CD14-positive monocyte (primary cell): ENCODE data around the gene B4GALT1. TPM values are rescaled to one million over a fixed set of nuclear protein-coding genes. Genes with fewer than 3 reads are reported as not detected.

ENCODE experiments used
- DNase-seq, 3 donors: peaks; one replicate each; pipeline ENCODE4 v3.0.0-alpha.2; 2011 to 2022
- H2AFZ ChIP-seq: 2 replicates; pipeline ENCODE4 v1.6.0; 2012; ENCODE audit warnings: mild to moderate bottlenecking, low read depth, low read length, inconsistent platforms; ENCODE audit not compliant: insufficient read depth, poor library complexity, severe bottlenecking
- H3K27ac ChIP-seq, 2 donors: 1 replicate in 1 of 2; 2 replicates in 1 of 2; pipeline ENCODE4 v1.5.1; 2012 to 2013; ENCODE audit warnings: low read length in 2 of 2, control low read depth in 1 of 2, inconsistent platforms in 1 of 2, low read depth in 1 of 2, mild to moderate bottlenecking in 1 of 2
- H3K27me3 ChIP-seq, 2 donors: one replicate each; pipeline versions ENCODE4 v1.6.0 to v1.6.1; 2011 to 2013; ENCODE audit warnings: low read length in 2 of 2; ENCODE audit not compliant: control insufficient read depth in 2 of 2, insufficient read depth in 2 of 2
- H3K36me3 ChIP-seq, 2 donors: replicated peaks in 1 of 2; 1 replicate in 1 of 2; 2 replicates in 1 of 2; pipeline versions ENCODE4 v1.5.1 to v1.6.1; 2012 to 2013; ENCODE audit warnings: low read length in 2 of 2, control low read depth in 1 of 2, inconsistent platforms in 1 of 2, mild to moderate bottlenecking in 1 of 2; ENCODE audit not compliant: insufficient read depth in 2 of 2, control insufficient read depth in 1 of 2
- H3K4me1 ChIP-seq, 2 donors: 1 replicate in 1 of 2; 2 replicates in 1 of 2; pipeline versions ENCODE4 v1.5.1 to v1.6.1; 2012 to 2013; ENCODE audit warnings: low read length in 2 of 2, control low read depth in 1 of 2, inconsistent platforms in 1 of 2, mild to moderate bottlenecking in 1 of 2, moderate library complexity in 1 of 2; ENCODE audit not compliant: insufficient read depth in 2 of 2, control insufficient read depth in 1 of 2
- H3K4me2 ChIP-seq: replicated peaks from 2 replicates; pipeline ENCODE3; 2012; ENCODE audit warnings: low read length, moderate library complexity, mild to moderate bottlenecking; ENCODE audit not compliant: poor library complexity, severe bottlenecking; ENCODE audit errors: extremely low read depth
- H3K4me3 ChIP-seq, 3 experiments: fragments of 200-600 bp in 1 of 3; sonication (generic) in 1 of 3; replicated peaks in 1 of 3; 1 replicate in 2 of 3; 2 replicates in 1 of 3; pipeline ENCODE4 v1.5.1; 2011 to 2013; ENCODE audit warnings: low read length in 3 of 3, mild to moderate bottlenecking in 3 of 3, control low read depth in 2 of 3, low read depth in 2 of 3, inconsistent platforms in 1 of 3, moderate library complexity in 1 of 3
- H3K79me2 ChIP-seq: 2 replicates; pipeline ENCODE4 v1.6.0; 2012; ENCODE audit warnings: mild to moderate bottlenecking, control low read depth, inconsistent platforms, low read length, moderate library complexity; ENCODE audit not compliant: insufficient read depth
- H3K9ac ChIP-seq: 2 replicates; pipeline ENCODE4 v1.6.0; 2017; ENCODE audit warnings: low read length, mild to moderate bottlenecking; ENCODE audit not compliant: insufficient read depth, poor library complexity, severe bottlenecking
- H3K9me3 ChIP-seq, 2 donors: replicated peaks in 1 of 2; 1 replicate in 1 of 2; 2 replicates in 1 of 2; pipeline versions ENCODE4 v1.5.1 to v1.6.1; 2012 to 2013; ENCODE audit warnings: low read length in 2 of 2, control low read depth in 1 of 2; ENCODE audit not compliant: control insufficient read depth in 1 of 2, insufficient read depth in 1 of 2
- H4K20me1 ChIP-seq: 2 replicates; pipeline ENCODE4 v1.6.0; 2012; ENCODE audit warnings: mild to moderate bottlenecking, low read length, control low read depth, moderate library complexity; ENCODE audit not compliant: insufficient read depth
- H3K27ac Mint-ChIP-seq, 7 donors: one replicate each; pipeline ENCODE4 v1.8.0; 2020; ENCODE audit warnings: mild to moderate bottlenecking in 7 of 7, mixed read lengths in 7 of 7, moderate library complexity in 6 of 7, inconsistent platforms in 2 of 7
- H3K27me3 Mint-ChIP-seq, 3 donors: one replicate each; pipeline ENCODE4 v1.8.0; 2021 to 2022; ENCODE audit warnings: low read depth in 3 of 3, mild to moderate bottlenecking in 3 of 3, mixed read lengths in 3 of 3, moderate library complexity in 3 of 3, inconsistent platforms in 1 of 3
- H3K36me3 Mint-ChIP-seq, 2 donors: one replicate each; pipeline ENCODE4 v1.8.0; 2020; ENCODE audit warnings: mixed read lengths in 2 of 2, inconsistent platforms in 1 of 2, mild to moderate bottlenecking in 1 of 2
- H3K4me1 Mint-ChIP-seq: one replicate; pipeline ENCODE4 v1.8.0; 2020; ENCODE audit warnings: mild to moderate bottlenecking, mixed read lengths
- H3K4me3 Mint-ChIP-seq, 2 donors: one replicate each; pipeline ENCODE4 v1.8.0; 2020; ENCODE audit warnings: mild to moderate bottlenecking in 2 of 2, mixed read lengths in 2 of 2, moderate library complexity in 1 of 2
- H3K9me3 Mint-ChIP-seq, 7 donors: one replicate each; pipeline ENCODE4 v1.8.0; 2020 to 2022; ENCODE audit warnings: mixed read lengths in 7 of 7, mild to moderate bottlenecking in 6 of 7, moderate library complexity in 6 of 7, inconsistent platforms in 2 of 7
- CTCF ChIP-seq: fragments of 200-600 bp; IDR thresholded peaks from one replicate; pipeline ENCODE4 v1.8.0; 2022; ENCODE audit warnings: antibody characterized with exemption, mild to moderate bottlenecking
- WGBS: methylation state at CpG from one replicate; pipeline ENCODE4 v1.1.5; 2013; ENCODE audit warnings: missing lambda C conversion rate; ENCODE audit not compliant: insufficient coverage; 5-methylcytosine and 5-hydroxymethylcytosine counted together
- intact Hi-C, 2 donors: fragments of 100-400 bp; cut with micrococcal nuclease; formaldehyde crosslinking; loops; one replicate each; pipeline versions ENCODE4 v1.15.0 to v1.15.1; 2023
- polyA plus RNA-seq, 3 donors: library from polyadenylated mRNA; depleted of rRNA in 1 of 3; unstranded in 2 of 3; stranded (reverse) in 1 of 3; fragments of 300-500 nt in 2 of 3; fragments of >200 nt in 1 of 3; fragmentation: Illumina TruSeq in 2 of 3; gene quantifications; 1 replicate in 2 of 3; 2 replicates in 1 of 3; pipeline ENCODE4 v1.2.3, GENCODE V29; 2012 to 2021

Gene B4GALT1
- polyA plus RNA-seq, 3 donors: 27.6 to 53.7 (median 38.6) TPM

GRCh38 chr9:33128570-33128969, 38.6 kb downstream of the B4GALT1 start:
- Histone ChIP-seq H3K79me2 (peaks cover 70% of the 10 kb centered on the region), H3K27ac (no peak overlapping the region), H4K20me1 (peaks cover 90% of the 10 kb centered on the region), H3K36me3 (peaks cover 50 to 86% of the 10 kb centered on the region in 2 donors), H3K4me1 (peaks cover 27 to 46% of the 10 kb centered on the region in 2 donors), H3K4me2 (no peak overlapping the region), H3K4me3 (no peak overlapping the region), H3K9ac (no peak overlapping the region), H2AFZ (no peak overlapping the region), H3K9me3 (no peaks in the 10 kb centered on the region), H3K27me3 (no peaks in the 10 kb centered on the region)
- no peak overlapping the region for H3K4me3 Mint-ChIP-seq
- WGBS: no CpG with 5 or more reads among the region's 4 CpGs
- no peak for TF ChIP-seq CTCF
- peaks cover 0 to 2% (median 0%) of the 10 kb centered on the region in 7 donors for H3K9me3 Mint-ChIP-seq
- peaks cover 88 to 97% of the 10 kb centered on the region in 2 donors for H3K36me3 Mint-ChIP-seq
- H3K4me1 Mint-ChIP-seq: peaks cover 50% of the 10 kb centered on the region
- intact Hi-C loops: loop anchor here in 1 of 2 donors (5.0 kb wide), 1 partner anchor 39 kb away; the partner anchor contains the start of gene B4GALT1
- peaks cover 0 to 1% (median 0%) of the 10 kb centered on the region in 3 donors for H3K27me3 Mint-ChIP-seq
- H3K27ac Mint-ChIP-seq: peak overlapping the region in 3 of 7 donors; percentile 18 to 70 (median 60)
- no peak for DNase-seq

- H2AFZ ChIP-seq: no peak overlapping the region
- H3K9me3 ChIP-seq: no peaks in the 10 kb centered on the region
- H3K4me2 ChIP-seq: no peak overlapping the region
- H3K36me3 ChIP-seq: peaks cover 43 to 82% of the 10 kb centered on the region in 2 donors
- Mint-ChIP-seq H3K36me3 (peaks cover 82 to 95% of the 10 kb centered on the region in 2 donors), H3K4me1 (peaks cover 50% of the 10 kb centered on the region), H3K9me3 (no peaks in the 10 kb centered on the region), H3K27me3 (no peaks in the 10 kb centered on the region), H3K4me3 (no peak overlapping the region), H3K27ac (peak overlapping the region in 1 of 7 donors; percentile 22)
- TF ChIP-seq CTCF: no peak
- H3K27ac ChIP-seq: no peak overlapping the region
- peaks cover 90% of the 10 kb centered on the region for H4K20me1 ChIP-seq
- peaks cover 71% of the 10 kb centered on the region for H3K79me2 ChIP-seq
- WGBS: 83% methylated on average over 1 of the region's 5 CpGs
- DNase-seq: no peak
- H3K9ac ChIP-seq: no peak overlapping the region
- H3K4me3 ChIP-seq: no peak overlapping the region
- intact Hi-C loops: loop anchor here in 1 of 2 donors (5.0 kb wide), 1 partner anchor 39 kb away; the partner anchor contains the start of gene B4GALT1
- H3K27me3 ChIP-seq: no peaks in the 10 kb centered on the region
- peaks cover 27 to 46% of the 10 kb centered on the region in 2 donors for H3K4me1 ChIP-seq
These were observed 39.3 kb downstream of the B4GALT1 start for GRCh38 chr9:33127881-33128280.
